Mucosa of gallbladder (tissue), 1 donor: ENCODE measurements around the gene CCR4. TPM values are rescaled to one million over a fixed set of nuclear protein-coding genes. Genes with fewer than 3 reads are reported as not detected.
"Not testable (repeated sequence)": the region's sequence is repeated elsewhere in the genome, so short reads cannot be mapped to it uniquely, and the experiment has no call there.

Experiments used
- DNase-seq: peaks from one replicate; pipeline ENCODE4 v3.0.0-alpha.2; 2020; ENCODE audit warnings: low spot score
- total RNA-seq: library from RNA; stranded (reverse); gene quantifications from one replicate; pipeline ENCODE4 v1.2.1, GENCODE V29; 2021
- donor health status: DM: no; HTN: no; CAD: no.

Gene CCR4
- total RNA-seq, 1 donor from 2014 or later: 0.49 TPM

DNA sequence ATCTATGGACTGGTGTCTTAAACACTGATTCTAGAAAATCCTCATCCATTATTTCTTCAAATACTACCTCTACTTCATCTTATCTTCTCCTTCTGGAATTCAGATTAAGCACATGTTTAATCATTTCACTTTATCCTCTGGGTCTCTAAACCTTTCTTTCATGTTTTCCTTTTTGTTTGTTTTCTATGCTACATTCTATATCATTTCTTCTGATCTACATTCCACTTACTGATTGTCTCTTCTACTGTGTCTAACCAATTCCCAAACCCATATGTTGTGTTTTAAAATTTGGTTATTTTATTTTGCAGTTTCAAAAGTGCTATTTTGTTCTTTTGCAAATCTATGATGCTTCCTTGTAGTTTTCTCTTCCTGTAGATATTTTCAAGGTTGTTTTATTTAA lies 31.7 kb downstream of the CCR4 start:
- no peak for DNase-seq

DNA sequence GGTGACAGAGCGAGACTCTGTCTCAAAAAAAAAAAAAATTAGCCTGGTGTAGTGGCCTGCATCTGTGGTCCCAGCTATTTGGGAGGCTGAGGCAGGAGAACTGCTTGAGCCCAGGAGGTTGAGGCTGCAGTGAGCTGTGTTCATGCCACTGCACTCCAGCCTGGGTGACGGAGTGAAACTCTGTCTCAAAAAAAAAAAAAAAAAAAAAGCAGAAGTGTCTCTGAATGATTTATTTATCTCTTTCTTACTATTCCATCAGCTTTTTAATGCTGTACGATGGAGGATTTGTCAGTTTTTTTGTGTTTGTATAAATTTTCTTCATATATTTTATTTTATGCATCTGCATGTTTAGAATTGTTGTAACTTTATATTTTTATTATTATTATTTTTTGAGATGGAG lies 33.5 kb downstream of the CCR4 start:
- DNase-seq: not testable (repeated sequence)

DNA sequence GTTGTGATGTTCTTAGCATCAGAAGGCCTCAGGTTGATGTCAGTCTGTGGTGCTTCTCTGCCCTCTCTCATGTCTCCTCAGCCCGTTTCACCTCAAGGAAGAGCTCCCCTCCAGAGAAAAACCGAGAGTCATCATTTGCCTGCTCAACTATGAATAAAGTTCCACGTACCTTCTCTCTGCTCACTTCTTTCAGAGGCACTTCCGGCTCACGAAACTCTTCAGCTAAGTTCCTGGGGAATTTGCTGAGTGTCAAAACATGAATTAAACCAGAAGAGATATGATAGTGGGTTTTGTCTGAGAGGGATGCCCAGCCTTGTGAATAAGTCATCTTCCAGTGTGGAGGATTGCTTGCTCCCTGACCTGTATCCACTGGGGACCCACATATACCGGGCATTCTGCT lies 37.7 kb downstream of the CCR4 start:
- no peak for DNase-seq

DNA sequence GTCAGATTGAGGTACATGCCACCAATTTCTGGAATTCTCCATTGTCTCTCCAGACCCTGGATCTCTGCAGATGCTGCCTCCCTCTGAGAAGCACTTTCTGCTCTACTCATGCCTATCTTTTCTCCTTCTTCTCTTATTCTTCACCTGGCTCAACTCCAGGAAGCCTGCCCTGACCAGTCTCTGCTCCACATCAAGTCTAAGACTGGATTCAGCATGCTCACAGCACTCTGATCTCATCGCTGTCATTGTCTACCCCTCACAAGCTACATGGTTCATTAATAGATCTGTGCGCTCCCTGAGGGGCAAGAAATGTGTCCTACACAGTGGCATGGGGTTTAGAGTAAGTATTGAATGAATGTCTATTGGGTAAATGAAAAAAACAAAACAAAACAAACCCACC lies 38.7 kb downstream of the CCR4 start:
- DNase-seq: no peak

DNA sequence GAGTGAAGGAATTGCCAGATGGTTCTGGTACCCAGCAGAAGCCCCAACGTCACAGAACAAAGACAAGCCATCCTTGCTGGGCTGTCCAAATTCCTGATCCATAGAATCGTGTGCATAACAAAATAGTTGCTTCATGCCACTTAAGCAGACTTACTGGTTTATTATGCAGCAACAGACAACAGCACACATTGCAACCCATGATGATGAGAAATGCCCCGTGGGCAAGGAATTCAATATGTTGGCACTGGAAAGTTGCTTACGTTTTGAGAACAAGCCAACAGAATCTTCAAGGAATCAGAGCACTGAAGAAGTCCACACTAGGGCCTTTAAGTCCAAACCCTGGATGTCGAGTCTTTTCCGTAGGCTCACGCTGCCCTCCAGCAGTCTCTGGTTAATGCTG lies 40.3 kb downstream of the CCR4 start:
- no peak for DNase-seq

DNA sequence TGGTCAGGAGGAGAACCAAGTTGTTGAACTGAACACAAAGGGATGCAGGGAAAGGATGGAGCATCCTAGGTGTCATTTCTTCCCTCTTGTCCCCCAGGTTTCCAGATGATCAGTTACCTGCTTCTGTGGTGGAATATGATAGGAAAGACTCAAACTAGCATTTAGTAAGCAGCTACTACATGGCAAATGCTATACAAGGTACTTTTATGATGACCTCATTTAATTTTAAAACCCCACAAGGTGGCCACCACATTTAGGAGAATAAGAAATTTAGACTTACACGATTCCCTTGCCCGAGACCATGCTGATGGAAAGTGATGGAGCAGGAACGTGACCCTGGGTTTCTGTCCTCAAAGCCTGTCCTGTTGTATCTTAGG lies 40.9 kb downstream of the CCR4 start:
- no peak for DNase-seq

DNA sequence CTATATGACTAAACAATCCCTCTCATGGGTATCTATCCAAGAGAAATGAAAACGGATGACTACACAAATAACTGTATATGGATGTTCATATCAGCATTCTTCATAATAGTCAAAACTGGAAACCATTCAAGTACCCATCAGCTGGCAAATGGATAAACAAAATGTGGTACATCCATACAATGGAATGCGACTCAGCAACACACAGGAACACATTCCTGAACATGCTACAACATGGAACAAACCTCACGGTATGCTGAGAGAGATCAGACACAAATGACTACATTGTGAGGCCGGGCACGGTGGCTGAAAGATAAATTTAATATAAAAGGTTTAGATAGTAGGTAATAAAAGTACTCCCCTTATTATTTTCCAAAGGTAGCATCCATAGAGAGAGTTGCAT lies 42.6 kb downstream of the CCR4 start:
- no peak for DNase-seq

DNA sequence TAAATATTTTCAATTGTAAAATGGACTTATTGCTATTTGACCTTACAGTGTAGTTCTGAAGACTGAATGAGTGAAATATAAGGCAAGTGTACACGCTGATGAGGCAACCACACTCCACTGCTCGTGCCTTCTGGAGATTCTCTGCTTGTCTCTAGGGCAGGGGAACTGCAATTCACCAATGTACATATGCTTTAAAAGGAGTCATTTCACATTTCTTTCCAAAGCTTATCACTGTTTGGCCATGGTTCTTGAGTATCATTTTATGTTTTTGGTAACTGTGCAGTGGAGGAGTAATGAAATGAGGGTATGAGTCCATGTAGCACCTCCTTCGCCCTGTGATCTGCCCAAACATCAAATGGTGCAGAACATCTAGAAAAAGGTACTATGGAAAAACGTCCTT lies 43.7 kb downstream of the CCR4 start:
- no peak for DNase-seq

DNA sequence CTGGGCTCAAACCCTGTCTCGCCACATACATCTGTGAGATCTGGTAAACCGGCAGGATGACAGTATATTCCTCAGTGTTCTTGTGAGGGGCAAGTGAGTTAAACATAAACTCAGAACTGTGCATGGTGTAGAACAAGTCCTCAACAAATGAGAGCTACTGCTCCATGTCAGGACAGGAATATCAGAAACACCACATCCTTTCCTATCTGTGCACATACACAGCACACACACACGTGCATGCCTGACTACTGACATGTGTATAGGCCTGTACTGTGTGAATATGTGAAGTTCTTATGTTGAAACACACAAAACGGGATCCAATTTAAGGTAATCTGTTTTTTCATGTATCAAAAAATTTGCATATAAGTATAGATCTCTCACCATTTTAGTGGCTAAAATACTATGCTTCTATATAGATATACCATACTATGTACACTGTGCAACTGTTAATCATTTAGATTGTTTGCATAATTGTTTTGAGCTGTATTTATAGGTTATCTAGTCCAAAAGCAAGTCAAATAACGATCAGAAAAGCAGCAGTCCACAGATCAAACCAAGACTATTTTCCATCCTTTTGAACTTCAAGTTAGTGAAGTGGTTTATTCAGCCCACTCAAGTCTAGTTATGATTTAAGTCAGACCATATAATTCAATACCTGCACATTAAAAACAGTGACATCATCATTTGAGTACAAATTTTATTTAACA lies 44.8 kb downstream of the CCR4 start:
- DNase-seq: no peak

DNA sequence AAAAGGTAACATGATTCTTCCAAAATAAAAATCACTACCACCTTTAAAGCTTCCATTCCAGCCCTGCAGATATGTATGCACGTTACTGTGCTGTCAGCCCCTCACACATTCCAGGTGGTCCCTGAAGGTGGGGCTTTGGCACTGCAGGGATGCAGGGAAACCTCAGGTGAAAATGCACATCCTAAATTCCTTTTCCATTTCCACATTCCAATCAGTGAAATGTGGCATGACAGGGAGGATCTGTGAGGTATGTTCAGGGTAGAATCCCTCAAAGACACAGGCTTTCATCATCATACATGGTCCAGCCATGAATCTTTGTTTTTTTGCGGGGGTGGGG lies 45.3 kb downstream of the CCR4 start:
- no peak for DNase-seq

DNA sequence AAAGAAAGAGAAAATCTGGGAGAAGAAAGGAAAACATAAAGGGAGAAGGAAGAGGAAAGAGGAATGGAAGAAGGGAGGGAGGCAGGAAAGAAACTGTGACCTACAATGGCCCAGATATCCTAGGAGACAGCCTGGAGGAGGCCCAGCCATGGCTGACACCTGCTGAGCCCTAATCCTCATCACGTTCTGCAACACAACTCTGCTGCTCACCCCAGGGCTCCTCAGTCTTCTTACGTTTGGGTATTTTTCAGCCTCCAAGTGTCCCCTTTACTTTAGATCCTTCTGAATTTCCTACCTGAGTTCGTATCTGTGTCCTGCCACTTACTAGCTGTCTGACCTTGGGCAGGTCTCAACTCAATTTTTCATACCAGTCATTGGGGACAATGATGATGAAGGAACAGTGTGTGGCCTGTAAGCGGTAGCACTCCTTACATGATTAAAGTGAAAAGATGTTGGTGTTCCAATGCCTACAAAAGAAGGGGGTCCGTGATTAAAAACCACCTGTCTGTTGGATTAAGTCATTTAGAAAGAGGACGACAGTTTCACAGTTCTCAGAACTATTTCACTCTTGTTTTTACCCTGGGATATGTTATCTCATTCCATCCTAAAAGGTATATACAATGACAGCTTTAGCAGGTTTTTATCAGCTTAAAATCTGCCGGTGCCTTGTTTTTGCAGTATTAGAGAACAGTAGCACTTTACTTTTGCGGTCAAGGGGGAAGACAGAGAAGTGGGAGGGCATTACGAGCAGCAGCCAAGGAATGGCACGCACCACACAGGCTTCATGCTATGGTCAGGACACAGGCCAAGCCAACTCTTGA lies 47.4 kb downstream of the CCR4 start:
- DNase-seq: no peak

DNA sequence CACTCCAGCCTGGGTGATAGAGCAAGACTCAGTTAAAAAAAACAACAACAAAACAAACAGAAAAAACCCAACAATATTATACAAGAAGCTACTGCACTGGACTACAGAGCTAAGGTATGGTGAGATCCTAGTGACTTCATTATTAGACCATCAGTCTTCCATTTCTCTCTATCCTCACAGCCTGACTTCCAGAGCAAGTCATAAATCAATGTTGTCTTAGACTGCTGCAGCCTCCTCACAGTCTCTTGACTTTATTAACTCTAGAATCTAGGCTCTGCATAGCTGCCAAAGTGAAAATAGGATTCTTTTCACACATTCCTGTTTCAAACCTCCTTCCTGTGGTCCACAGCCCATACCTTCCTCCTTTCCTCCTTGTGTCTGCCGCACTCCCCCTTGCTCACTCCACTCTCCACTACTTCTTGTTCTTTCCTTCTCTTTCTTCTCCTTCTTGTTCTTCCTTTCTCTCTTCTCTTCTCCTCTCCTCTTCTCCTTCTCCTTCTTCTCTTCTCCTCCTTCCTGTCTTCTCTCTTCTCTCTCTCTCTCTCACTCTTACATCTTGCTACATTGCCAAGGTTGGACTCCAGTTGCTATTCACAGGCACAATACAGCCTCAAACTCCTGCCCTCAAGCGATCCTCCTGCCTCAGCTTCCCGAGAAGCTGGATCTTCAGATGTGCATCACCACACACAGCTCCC lies 49.4 kb downstream of the CCR4 start:
- DNase-seq: no peak

DNA sequence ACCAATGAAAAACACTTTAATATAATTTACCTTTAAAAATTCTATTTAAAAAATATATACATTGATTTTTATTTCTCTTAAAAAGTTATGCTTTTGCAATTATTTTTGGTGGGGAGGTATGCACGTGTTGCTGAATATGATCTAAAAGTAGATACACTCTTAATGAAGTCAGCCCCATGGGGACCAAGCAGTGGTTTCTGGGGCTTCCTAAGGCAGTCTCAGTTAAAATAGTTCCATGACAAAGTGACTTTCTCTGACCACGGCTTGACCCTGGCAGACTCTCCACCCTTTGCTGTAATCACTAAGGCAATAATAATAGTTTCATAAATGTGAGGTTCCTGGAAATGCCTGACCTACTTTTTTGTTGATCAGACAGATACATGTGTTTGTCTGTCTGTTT lies 50.4 kb downstream of the CCR4 start:
- no peak for DNase-seq

DNA sequence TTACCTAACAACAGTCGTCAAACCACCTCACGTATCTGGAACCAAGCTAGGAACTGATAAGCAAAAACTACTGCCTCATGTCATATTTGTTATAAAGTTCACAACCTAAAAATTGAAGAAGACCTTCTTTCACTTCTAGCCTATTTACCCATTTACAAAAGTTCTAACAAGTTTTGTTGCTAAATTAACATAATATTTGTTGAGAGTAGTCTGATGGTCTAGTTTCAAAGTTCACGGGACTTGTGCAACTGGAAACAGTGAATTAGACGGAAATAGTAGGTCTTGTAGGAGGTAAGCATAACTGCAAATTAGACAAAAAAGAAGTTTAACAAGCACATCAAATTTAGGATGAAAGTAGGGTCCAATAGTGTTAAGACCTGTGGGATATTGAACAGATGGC lies 51.9 kb downstream of the CCR4 start:
- no peak for DNase-seq

DNA sequence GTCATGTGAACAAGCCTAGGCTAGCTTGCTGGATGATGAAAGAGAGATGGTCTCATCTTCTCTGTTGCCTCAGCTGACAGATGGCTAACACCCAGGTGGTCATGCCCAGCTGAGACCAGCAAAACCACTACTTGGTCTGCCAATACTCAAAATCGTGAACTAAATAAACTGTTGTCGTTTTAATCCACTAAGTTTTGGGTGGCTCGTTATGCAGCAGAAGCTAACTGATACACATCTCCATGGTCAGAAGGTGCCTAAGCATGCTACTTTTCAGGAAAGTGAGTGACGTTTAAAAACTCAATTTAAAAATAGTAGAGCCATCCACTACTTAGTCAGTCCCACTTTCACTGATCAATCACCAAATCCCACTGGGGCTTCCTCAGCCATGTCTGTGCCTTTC lies 52.8 kb downstream of the CCR4 start:
- no peak for DNase-seq

DNA sequence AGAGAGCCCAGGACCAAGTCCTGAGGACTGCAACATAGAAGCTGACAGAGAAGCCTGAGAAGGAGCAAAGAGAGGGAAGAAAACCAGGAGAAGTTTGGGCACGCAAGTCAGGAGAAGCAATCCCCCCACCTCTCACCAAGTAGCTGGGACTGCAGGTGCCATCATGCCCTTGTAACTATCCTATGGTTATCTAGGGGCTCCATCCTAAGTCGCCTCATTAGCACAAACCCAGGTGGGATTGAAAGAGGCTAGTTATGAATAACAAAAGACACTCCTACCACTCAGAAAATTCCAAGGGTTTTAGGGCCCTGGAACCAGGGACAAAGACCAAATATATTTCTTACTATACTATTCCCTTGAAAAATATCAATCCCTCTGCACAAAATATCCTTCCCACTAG lies 53.5 kb downstream of the CCR4 start:
- no peak for DNase-seq

Other genes with a start within 250 kb of the CCR4 start
- 0.37 TPM for gene TRIM71, start 133.6 kb upstream of the CCR4 start, total RNA-seq
- gene GLB1, start 145.5 kb downstream of the CCR4 start, total RNA-seq: 105 TPM
- 16.0 TPM for gene TMPPE, start 145.5 kb downstream of the CCR4 start, total RNA-seq
- gene CRTAP, start 162.4 kb downstream of the CCR4 start, total RNA-seq: 211 TPM